RPMI7951 (cell line): Measurements from ENCODE around the gene MSS51. TPM values are rescaled to one million over a fixed set of nuclear protein-coding genes. Genes with fewer than 3 reads are reported as not detected.

Source experiments
- DNase-seq: peaks from one replicate; pipeline ENCODE4 v3.0.0-alpha.2; 2012; ENCODE audit warnings: low read depth
- total RNA-seq: library from RNA; depleted of rRNA; stranded (reverse); fragments of >200 nt; shearing (Covaris generic); gene quantifications from 2 replicates; pipeline ENCODE4 v1.2.3, GENCODE V29; 2014; rRNA removed

The MSS51 gene
- 0.24 and 0.39 TPM in 2 replicates for total RNA-seq

DNA sequence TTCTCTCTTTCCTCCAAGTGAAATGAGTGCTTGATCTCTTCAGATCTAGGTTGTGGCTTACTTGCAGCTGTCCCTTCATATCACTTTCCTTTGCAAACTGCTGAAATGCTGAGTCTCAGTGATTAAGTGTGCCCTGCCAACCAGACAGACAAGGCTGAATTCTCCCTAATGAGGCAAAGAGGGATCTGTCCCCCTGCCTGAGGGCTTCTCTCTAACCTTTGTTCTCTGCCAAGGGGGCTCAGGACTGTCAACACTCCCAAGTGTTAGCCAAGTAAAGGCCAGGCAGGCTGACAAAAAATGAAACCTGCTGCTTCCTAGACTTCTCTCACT lies at the start of gene MSS51:
TSS of gene MSS51 (minus strand) at position 24 of the 330 bp plus-strand sequence. CDS start 5,277 bp downstream, outside the sequence.
- DNase-seq = no peak

DNA sequence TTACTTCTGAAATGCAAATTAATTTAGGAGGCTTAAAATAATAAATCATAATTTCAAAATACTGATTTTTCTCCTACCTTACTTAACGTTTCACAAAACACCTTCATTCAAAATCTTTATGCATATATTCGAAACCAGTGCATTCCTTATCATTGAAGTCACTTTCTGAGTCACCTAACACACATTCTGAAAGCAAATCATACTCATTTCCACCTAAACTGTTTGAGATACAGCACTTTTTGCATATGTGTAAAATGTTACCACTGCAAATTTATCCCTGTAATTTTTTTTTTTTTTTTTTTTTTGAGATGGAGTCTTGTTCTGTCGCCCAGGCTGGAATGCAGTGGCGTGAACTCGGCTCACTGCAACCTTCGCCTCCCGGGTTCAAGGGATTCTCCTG lies 46.8 kb upstream of the MSS51 start:
- DNase-seq = peak; percentile 23

DNA sequence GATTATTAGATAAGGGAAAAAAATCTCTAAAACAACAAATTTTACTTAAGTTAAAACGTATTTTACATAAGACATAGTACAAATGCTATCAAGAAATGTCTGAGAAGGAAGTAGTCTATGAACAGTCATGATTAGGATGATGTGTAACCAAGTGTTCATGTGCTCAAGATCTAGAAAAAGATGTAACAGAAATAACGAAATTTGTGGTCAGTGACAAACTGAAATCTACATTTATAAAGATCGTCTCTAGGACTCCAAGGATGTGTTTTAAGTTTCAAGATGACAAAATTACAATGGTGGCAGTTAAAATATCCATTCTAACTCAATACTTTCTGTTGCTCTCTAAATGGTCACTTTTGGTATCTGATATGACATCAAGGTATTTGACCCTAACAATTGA lies 45.3 kb upstream of the MSS51 start:
- DNase-seq = no peak

DNA sequence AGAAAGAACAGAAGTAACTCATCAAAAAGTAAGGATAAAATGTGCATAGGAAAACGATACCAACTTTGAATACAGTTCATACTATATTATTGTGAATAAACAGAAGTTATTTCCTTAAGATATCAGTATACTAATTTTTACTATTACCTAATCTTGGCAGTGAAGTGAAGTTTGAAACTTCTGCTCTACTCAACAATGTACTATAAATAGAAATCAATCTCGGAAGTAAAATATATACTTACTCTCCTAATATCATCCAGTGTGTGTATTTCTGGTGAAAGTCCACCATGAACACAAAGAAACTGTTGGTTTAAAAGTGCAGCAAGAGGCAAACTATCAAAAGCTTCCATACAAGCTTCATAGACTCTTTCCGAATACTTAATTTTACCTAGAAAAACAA lies 37.9 kb upstream of the MSS51 start:
- no peak for DNase-seq

DNA sequence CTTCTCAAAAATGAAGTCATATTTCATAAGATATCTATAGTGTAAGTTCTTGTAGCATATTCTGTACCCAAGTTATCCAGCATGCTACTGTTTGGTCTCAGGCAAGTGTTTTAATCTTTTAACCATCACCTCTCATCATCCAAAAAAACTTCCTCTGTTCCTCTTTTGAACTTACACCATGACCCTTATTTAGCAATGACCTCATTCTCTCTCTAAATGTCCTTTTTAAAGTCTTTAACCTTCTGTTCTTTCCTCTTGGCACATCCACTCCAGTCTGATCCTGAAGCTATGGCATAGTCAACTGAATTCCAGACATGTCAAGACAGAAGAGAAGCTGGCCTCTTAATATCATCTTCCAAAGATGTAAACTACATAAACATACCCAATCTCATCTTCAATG lies 36.2 kb upstream of the MSS51 start:
- no peak for DNase-seq

DNA sequence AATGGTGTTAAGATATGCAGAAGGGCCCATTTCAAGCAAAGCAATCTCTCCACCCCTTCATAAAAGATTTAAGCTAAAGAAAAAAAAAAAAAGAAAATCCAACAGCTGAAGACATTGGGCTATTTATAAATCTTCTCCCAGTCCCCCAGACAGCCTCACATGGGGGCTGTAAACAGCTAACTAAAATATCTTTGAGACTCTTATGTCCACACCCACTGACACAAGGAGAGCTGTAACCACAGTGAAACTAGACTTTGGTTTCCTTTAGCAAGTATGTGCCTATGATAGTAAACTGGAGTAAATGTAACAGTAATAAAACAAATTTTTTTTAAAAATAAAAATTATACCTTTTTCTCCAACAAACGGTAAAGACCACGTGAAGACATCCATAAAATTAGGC lies 33.8 kb upstream of the MSS51 start:
- DNase-seq = no peak

DNA sequence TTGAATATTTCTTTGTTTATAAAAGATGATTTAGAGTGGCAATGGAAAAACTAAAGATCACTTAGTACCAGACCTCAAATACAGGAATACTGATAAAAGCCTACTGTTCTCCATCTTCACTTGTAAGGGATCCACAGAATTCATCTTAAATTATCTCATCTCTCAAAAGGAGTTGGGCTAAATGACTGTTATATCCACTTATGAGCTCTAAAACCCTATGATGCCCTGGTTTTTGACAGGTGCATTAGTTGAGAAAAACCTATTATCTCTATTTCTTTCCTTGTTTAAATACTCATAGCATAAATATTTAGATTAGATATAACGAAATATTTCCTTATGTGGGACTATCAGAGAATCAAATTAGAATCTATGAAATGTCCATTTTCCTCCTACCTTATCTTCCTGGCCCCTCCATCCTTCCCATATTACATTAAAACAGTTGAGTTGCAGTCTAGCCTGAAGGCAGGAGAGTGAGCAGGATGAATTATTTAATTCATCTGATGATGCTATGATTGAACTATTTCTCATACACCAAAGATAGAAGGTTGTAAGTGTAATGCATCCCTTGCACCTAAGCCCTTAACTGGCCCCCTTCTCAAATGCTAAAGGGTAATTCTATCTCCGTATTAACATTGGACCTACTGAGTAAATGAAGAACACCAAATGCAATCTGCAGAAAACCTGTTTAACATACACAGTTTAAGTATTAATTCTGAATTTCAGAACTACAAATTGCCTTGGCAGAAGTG lies 32.8 kb upstream of the MSS51 start:
- DNase-seq = no peak

DNA sequence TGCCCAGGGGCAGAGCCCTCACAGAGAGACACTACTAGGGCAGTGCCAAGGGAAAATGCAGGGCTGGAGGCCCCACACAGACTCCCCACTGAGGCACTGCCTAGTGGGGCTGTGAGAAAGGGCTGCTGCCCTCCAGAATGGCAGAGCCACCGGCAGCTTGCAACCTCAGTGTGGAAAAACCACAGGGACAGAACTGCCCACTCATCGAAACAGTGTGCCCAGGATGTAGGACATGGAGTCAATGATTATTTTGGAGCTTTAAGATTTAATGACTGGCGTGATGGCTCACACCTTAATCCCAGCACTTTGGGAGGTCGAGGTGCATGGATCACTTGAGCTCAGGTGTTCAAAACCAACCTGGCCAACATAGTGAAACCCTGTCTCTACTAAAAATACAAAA lies 27.5 kb upstream of the MSS51 start:
- no peak for DNase-seq

DNA sequence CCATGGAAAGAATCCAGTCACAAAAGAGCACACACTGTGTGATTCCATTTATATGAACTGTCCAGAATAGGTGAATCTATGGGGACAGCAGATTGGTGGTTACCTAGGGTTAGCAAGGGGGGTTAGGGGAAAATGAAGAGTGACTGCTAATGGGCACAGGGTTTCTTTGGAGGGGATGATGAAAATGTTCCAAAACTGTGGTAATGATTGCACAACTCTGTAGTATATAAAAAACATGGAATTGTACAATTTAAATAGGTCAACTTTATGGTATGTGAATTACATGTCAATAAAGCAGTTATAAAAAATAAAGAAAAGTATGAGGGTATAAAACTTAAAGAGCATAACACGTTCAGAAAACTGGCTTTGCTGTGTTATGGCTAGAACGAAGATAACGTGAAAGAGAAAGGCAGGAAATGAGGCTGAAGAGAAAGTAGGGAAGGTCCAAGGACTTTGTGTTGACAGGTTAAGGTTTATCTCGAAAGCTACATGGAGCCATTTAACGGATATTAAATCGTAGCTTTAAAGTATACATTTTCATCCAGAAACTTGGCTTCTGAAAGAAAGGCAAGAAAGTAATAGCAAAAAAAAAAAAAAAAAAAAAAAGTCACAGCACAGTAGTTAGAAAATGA lies 26.4 kb upstream of the MSS51 start:
- DNase-seq = no peak

DNA sequence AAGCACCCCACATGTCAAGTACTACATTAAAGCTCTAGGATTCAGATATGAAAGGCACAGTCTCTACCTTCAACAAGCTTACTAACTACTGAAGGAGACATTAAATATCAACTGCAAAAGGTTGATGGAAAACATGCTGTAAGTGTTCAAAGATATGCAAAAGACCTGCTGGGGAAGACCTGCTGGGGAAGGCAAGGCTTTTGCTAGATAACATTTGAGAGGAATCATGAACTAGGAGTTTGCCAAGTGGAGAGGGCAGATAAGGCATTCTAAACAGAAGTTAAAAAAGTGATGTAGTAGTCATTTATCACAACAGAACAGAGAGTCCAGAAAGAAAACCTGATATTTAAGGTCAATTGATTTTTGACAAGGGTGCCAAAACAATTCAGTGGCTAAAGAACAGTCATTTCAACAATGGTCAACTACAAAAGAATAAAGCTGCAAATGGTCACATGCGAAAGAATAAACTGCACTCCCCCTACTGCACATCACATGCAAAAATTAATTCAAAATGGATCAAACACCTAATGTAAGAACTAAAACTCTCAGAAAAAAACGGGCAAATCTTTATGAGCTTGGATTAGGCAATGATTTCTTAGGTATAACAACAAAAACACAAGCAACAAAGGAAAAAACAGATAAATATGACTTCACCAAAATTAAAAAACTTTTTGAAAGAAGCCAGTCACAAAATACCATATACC lies 23.0 kb upstream of the MSS51 start:
- no peak for DNase-seq

DNA sequence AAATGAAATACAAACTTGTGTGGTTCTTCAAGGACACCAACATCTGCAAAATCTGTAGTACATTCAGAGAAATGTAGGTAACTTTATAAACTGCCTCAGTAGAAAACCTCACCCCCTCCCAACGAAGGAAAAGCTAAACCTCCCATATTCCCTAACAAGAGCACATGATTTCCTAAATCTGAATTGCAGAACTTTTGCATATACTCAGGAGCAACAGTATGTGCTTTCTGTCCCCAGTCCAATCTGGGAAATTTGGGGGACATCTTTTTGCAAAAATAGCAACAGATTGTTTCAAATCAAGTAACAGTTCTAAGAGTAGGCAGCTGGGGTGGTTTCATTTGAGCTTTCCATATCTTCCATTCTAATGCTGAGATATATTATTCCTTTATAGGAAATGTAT lies 15.8 kb upstream of the MSS51 start:
- DNase-seq = no peak

DNA sequence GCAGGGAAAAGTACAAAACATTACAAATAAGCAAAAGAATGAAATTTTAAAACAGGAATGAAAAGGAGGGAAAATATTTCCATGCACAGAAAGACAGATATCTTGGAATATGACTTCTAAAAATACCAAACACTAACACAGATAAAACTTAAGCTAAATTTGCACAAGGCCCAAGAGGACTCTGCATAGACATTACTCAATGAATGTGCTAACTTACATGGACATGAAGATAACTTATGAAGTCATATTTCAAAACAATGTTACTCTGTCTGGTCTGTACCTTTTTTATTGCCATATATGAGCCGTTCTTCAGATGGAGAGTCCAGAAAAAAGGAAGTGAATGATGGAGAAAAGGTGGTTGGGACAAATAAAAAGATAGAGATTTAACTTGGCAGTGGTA lies 15.0 kb upstream of the MSS51 start:
- no peak for DNase-seq

DNA sequence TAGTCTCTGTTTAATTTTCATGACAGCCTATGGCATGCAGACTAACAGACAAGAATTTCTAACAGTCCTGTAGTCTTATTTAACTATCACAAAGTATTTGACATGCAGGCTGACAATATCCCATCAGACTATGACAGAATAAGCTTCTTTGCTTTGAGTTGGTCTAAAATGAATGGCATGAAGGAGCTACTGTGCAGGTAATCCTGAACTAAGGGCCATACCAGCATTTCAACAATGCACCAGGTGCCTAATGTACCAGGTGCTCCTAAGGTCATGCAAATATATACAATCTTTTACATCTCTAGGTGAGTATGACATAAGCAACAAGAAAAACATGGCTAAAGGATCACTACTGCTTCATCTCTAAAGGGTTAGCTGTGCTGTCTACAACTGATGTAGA lies 13.6 kb upstream of the MSS51 start:
- DNase-seq = no peak

DNA sequence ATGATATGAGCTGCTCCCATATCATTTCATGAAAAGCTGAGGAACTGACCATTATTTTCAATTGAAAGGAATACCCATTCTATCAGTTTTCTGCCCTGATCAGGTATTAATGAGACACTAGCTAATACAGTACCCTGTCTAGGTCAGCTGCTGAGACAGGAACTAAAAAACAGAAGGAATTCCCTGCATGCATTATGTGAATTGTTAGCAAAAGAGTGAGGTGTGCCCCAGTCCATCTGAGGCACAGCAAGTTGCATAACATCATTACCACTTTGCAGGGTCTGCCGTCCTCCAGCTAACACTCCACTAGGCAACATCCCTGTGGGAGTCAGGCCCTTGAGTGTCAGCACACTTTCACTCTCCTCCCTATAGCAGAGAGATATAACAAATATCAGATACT lies 11.1 kb upstream of the MSS51 start:
- DNase-seq = no peak

DNA sequence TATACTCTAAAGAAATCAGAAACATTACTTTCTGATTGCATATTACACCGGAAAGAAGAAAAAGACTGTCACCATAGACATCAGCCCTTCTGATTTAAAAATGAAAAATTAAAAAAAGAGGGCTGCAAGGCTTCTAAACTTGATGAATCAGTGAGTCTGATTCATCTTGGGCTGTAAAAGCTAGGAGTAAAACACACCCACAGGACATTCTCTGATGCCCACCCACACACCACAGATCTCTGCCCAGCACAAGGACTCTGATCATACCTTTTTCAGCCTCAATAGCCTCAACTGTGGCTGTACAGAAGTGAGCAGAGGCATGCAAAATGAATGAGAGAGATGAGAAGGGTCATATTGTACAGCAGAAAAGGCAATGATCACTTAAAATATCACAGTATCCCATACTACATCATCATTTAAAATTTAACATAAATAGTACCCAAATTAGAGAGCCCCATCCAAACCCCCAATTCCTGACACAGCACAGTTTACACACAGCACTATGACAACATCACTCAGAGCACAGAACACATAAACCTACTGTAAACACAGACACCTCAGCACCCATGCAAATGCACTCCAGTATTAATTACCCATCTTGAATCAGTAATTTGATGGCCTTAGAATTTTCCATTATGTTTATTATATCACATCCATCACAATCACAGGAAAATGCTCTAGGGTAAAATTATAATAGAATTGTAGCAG lies 6.4 kb upstream of the MSS51 start:
- peak; percentile 41 for DNase-seq

DNA sequence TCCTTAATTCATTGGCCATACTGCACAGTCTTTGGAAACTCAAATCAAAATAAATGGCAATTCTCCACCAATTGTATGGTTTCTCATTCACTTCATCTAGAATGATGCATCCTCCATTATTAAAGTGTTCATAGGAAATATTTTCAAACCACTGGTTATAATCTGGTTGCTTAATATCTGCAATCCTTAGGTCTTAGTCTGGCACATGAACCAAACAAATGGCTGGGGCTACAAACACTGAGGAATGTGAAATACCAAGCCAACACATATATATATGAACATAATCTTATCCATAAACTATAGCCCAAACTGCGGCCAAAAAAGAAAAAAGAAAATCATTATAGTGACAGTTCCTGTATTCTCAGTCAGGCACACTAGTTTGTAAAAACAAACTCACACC lies 5.7 kb upstream of the MSS51 start:
- no peak for DNase-seq

DNA sequence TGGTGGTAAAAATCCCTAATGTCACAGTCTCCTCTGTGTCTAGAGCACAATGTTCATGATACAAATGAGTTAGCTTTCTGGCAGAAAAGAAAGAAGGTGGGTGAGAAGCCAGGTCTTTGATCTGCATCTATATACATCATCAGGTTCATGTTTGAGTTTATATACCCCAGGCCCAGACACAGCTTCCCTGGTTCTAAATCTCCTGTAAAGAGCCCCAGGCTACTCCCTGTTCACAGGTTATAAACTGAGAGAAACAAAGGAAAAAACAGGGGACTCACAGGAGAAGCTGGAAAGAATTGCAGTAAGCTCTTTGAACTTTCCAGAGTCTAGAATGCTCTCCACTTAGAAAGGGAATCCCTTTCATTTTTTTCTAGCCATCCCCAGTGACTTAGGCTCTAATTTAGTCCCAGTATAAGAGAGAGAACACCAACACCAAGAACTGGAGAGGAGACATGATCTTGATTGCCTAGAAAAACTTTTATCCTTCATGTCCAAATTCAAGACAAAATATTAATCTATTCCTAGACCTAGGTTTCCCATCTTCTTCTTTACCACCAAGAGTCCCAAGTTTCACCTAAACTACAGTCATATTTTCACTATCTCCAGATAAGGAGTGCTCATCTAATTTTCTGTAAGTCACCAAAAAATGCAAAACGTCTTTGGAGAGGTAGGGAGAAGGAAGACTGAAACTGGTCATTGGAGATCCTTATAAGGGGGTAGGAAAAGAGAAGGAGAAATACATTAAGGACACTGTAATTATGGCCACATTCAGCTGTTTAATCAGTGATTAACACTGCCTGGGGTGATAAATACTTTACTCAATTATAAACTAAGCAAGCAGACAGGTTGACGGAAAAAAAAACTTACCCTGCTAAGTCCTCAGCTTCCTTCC lies 469 bp downstream of the MSS51 start:
- no peak for DNase-seq

DNA sequence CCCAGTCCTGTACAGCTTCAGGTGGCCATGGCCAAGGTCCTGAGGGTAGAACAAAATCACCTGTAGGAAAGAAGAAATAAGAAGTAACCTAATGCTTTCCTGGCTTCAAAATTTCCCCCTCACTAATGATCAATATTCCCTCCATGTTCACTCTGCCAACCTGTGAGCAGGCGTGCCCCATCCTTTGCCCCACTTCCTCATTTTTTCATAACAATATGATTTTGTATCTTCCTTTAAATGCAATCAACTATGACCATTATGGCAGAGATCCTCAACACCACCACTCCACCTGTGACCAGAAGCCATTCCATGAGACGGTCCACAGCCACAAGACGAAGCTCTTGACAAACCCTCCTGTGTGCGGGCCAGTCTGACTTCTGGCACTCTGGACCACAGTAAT lies 7.0 kb downstream of the MSS51 start:
- no peak for DNase-seq

DNA sequence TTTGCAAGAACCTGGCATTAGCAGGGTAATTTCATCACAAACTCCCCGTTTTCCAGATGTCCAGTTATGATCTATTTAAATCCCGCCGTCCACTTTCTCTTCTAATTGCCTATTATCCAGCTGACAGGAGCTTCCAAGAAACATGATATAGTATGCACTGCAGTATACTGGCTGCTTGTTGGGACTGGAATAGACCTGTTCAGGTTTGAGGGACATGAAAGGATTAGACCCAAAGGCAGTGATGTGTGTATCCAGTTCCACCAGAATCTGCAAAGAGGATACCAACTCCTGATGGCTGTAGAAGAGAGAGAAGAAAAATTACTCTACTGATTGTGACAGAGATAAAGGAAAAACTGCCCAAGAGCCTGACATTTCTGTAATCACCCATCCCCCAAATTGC lies 8.9 kb downstream of the MSS51 start:
- DNase-seq = no peak

DNA sequence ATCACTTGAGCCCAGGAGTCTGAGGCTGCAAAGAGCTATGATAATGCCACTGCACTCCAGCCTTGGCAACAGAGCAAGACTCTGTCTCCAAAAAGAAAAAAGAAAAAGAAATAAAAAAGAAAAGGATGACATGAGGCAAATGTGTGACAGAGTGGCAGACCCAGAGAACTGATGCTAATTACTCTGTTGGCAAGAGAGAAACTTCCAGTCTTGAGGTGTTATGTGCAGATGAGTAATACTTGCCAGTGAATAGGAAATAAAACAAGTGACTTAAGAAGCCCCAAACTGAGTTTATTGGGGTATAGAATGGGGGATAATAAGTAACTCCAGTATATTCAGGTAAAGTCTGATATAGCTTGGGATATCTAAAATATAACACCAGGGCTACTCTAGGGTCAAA lies 10.1 kb downstream of the MSS51 start:
- no peak for DNase-seq

DNA sequence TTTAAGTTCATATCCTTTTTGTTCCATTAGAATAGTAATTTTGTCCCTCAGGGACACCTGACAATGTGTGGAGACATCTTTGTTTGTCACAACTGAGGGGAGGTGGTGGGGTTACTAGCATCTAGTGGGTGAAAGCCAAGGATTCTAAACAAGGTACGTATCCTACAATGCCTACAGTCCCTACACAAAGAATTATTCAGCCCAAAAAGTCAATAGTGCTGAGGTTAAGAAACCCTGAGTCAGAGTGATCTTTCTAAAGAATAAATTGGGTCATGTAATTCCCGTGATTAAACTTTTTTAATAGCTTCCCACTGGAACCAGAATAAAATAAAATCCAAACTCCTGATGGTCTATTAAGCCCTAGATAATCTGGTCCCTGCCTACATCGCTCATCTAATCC lies 16.8 kb downstream of the MSS51 start:
- DNase-seq = no peak
